Panc1 (cell line): ENCODE measurements around the gene MRGPRX2.

ENCODE experiments used
- POLR2AphosphoS5 ChIP-seq: IDR thresholded peaks from 2 replicates; pipeline ENCODE4 v1.6.1; 2012; ENCODE audit warnings: mild to moderate bottlenecking, low read depth, low read length, moderate library complexity
- TF ChIP-seq, protein P1 (sequence below): fragments of 450-650 bp; IDR thresholded peaks from 2 replicates; pipeline ENCODE4 v1.5.1; 2017; ENCODE audit warnings: mild to moderate bottlenecking

DNA sequence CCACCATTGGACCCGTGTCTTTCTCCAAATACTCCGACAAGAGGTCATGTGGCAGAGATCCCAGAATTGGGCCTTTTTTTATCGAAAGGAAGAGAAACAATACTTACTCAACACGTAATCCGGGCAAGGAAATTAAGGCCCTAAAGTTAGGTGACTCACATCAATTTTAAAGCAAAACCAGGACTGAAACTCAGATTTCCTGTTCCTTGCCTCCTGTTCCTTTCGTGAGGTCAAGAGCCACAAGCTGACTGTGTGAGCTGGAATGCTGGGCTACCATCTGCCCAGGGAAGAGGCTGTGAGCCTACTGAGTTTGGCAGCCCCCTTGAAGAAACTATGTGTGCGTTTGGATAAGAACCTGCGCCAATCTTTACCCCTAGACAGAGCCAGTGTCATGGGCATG is 27.1 kb upstream of the MRGPRX2 start:
- TF ChIP-seq, protein P1, sequence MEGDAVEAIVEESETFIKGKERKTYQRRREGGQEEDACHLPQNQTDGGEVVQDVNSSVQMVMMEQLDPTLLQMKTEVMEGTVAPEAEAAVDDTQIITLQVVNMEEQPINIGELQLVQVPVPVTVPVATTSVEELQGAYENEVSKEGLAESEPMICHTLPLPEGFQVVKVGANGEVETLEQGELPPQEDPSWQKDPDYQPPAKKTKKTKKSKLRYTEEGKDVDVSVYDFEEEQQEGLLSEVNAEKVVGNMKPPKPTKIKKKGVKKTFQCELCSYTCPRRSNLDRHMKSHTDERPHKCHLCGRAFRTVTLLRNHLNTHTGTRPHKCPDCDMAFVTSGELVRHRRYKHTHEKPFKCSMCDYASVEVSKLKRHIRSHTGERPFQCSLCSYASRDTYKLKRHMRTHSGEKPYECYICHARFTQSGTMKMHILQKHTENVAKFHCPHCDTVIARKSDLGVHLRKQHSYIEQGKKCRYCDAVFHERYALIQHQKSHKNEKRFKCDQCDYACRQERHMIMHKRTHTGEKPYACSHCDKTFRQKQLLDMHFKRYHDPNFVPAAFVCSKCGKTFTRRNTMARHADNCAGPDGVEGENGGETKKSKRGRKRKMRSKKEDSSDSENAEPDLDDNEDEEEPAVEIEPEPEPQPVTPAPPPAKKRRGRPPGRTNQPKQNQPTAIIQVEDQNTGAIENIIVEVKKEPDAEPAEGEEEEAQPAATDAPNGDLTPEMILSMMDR = no peak
- TF ChIP-seq POLR2AphosphoS5 = no peak
